HT-29 (cell line): ENCODE measurements around the gene TRIOBP. TPM values are rescaled to one million over a fixed set of nuclear protein-coding genes. Genes with fewer than 3 reads are reported as not detected.

Experiments
- DNase-seq: peaks from one replicate; pipeline ENCODE4 v3.0.0-alpha.2; 2015; ENCODE audit warnings: low spot score
- total RNA-seq: library from RNA; depleted of rRNA; stranded (reverse); fragments of >200 nt; shearing (Covaris generic); gene quantifications from 2 replicates; pipeline ENCODE4 v1.2.3, GENCODE V29; 2014

Gene TRIOBP
- total RNA-seq, 1 experiment from 2014 or later: 91.3 TPM

DNA sequence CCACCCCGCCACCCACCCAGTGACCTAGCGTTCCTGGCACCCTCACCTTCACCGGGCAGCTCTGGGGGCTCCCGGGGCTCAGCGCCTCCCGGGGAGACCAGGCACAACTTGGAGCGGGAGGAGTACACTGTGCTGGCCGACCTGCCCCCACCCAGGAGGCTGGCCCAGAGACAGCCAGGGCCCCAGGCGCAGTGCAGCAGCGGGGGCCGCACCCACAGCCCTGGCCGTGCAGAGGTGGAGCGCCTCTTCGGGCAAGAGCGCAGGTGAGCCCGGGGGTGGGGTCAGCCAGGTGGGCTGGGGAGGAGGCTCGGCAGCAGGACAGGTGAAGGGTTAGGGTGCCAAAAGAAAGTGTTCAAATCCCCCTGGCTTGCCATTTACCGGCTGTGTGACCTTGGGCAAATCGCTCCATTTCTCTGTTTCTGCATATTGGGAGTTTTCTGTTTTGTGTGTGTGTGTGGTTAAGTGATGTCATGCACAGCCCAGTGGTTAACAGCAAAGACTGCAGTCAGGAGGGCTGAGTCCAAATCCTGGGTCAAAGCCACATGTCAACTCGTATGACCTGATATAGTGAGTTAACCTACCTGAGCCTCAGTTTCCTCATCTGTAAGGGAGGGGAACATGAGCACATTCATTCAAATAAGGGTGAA lies 29.5 kb downstream of the TRIOBP start:
- DNase-seq: no peak

DNA sequence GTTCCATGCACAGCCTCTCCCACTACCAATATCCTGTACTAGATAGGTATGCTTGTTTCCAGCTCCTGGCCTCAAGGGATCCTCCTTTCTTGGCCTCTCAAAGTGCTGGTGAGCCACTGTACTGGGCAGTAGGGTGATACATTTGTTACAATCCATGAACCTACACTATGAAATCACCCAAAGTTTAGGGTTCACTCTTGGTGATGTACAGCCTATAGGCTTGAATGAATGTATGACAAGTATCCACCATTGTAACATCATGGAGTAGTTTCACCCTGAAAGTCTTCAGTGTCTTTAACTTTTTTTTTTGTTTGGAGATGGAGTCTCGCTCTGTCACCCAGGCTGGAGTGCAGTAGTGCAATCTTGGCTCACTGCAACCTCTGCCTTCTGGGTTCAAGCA lies 31.8 kb downstream of the TRIOBP start:
- no peak for DNase-seq

DNA sequence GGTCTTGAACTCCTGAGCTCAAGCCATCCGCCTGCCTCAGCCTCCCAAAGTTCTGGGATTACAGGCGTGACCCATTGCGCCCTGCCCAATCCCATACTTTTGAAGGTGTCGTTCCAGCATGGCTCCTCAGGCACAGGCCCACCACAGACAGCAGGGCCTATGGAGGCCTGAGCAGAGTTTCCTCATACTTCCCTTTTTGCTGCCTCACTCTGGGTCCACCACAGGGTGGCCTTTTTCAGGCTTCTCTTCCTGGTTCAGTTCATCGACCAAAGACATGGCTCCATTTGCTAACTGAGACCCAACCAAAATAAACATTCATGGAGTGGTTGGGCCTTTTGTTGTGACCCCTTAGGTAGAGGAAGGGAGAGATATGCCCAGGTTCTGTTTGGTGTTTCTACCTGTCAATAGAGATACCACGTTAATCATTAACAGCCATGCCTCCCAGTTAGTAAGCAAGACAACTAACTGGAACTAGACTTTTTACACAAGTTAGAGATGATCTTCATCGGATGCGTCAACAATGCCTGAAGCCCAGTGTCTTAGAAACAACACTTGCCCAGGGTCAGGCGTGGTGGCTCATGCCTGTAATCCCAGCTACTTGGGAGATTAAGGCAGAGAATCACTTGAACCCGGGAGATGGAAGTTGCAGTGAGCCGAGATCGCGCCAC lies 35.1 kb downstream of the TRIOBP start:
- peak; percentile 62 for DNase-seq

DNA sequence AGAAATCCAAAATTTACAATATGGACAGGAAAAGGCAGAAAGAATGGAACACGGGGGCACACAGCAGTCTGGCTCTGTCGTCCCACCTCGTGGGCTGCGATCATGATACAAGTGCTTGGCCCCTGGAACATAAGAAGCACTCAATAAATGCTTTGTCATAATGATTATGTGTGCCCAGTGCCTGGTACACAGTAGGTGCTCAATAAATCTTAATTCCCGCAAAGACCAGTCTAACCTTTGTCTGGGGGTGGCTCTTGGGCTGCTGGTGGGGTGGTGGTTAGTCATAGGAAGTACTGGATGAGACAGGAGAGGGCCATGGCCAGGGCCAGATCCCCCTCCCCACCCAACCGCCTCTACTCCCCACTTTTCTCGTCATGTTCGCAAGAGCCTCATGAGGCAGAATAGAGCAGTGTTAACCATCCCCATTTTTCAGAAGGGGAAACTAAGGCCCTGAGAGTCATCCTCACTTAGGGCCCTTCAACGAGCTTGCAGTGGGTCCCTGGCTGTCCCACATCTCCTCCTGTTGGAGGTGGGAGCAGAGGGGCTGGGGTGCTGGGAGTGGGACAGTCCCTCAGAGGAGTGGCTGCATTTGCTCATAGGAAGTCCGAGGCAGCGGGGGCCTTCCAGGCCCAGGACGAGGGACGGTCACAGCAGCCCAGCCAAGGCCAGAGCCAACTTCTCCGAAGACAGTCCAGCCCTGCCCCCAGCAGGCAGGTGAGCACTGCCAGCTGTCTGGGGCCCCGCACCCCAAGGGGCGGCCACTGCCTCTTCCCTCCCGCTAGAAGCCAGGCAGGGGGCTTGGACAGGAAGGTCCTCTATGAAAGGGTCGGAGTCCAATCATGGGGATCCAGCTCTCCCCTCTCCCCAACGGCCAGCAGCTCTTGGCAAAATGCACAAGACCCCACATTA lies 36.1 kb downstream of the TRIOBP start:
- DNase-seq: no peak

DNA sequence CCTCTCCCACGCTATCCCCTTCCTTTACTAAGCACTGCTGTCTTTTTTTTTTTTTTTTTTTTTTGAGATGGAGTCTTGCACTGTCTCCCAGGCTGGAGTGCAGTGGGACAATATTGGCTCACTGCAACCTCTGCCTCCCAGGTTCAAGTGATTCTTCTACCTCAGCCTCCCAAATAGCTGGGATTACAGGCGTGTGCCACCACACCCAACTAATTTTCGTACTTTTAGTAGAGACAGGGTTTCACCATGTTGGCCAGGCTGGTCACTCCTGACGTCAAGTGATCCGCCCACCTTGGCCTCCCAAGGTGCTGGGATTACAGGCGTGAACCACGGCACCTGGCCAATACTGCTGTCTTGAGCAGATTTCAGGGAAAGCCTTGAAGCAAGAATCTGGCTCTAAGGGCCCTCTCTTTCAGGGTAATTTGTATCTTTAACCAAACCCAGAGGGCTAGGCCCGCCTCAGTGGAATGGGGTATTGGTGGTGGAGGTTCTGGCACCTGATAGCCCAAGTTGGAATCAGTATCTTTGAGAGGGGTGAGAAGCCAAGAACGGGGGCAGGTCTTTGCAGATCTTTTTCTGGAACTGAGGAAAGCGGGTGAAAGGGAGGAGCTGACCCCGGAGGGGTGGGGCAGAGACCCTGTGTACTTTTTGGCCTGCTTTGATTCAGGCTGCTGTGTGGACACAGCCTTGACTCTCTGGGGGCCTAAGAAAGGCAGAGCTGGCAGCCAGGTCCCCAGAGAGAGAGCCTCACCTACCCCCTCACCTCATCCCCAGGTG lies 37.0 kb downstream of the TRIOBP start:
- no peak for DNase-seq

DNA sequence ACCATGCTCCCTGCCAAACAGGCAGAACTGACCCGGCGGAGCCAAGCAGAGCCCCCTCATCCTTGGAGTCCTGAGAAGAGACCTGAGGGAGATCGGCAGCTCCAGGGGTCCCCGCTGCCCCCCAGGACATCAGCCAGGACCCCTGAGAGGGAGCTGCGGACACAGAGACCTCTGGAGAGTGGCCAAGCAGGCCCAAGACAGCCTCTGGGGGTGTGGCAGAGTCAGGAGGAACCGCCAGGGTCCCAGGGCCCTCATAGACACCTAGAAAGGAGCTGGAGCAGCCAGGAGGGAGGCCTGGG lies 37.5 kb downstream of the TRIOBP start:
- DNase-seq: no peak

DNA sequence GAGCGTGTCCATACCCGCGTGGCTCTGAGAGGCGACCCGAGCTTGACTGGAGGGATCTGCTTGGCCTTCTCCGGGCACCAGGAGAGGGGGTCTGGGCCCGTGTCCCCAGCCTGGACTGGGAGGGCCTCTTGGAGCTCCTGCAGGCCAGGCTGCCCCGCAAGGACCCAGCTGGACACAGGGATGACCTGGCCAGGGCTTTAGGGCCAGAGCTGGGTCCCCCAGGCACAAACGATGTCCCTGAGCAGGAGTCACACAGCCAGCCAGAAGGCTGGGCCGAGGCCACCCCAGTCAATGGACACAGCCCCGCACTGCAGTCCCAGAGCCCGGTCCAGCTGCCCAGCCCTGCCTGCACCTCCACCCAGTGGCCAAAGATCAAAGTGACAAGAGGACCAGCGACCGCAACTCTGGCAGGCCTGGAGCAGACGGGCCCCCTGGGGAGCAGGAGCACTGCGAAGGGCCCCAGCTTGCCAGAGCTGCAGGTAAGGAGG lies 38.2 kb downstream of the TRIOBP start:
- peak; percentile 64 for DNase-seq

DNA sequence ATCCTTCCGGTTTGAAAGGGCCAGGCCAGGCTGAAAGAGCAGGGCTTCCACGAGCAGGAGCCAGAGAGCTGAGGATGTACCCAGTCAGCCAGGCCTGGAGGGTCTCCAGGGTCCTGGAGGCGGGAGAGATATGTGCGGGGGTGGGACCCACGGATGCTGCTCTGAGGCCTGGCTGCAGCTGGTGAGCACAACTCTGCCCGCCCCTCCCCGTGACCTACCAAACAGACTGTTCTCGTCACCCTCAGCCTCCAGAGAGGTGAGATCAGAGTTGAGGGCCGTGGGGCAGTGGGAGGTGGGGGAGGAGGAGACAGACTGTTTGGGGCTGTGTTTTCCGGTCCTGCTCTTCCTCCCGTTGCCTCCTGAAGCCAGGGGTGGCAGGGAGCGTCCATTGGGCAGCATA lies 42.2 kb downstream of the TRIOBP start:
- no peak for DNase-seq

DNA sequence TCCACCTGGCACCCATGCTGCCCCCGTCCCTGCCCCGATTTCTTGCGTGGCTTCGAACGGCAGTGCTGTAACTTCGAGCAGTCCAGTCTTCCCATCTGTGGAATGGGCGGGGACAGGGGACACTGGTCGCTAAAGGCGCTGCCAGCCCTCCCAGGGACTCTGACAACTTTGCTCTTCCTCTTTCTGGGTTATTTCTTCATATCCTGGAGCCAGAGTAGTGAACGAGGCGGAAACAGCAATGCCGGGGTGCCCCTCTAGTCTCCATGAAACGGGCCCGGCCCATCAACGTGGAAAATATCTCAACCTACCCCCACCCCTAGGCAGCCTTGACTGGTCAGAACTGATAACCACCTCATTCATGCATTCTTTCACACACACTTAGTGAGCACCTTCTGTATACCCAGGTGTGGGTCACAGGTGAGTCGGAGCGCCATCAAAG lies 42.8 kb downstream of the TRIOBP start:
- no peak for DNase-seq

DNA sequence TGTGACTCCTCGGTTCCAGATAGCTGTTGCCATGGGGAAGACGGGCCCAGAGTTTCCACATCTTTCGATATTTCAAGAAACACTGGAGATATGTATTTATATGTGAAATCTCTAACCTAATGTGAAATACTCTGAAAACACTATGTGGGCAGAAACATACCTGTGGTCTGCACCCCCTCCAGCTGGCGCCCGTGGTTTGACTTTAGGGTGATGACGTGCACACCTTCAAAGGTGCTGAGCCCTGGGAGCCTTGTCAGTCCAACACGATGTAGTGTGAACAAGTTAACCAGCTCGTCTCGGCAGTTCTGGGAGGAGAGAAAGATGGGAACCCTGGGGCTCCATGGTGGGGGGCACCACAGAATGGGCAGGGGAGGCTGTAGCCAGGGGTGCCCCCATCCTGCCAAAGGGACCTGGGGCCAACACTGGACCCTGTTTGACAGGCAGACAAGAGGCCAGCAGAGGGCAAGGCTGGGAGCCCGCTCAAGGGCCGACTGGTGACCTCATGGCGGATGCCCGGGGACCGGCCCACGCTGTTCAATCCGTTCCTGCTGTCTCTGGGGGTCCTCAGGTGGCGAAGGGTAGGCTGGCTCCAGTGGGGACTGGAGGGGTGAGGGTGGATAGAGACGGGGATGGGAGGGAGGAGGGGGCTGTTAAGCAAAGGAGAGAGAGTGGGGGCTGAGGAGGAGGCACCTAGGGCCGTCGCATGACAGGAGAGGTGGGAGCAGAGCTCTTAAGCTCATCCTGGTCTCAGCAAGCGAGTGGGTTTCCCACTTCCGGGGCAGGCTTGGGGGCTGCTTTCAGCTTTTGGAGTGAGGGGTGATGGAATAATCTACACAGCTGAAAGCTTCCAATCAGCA lies 43.8 kb downstream of the TRIOBP start:
- DNase-seq: no peak

DNA sequence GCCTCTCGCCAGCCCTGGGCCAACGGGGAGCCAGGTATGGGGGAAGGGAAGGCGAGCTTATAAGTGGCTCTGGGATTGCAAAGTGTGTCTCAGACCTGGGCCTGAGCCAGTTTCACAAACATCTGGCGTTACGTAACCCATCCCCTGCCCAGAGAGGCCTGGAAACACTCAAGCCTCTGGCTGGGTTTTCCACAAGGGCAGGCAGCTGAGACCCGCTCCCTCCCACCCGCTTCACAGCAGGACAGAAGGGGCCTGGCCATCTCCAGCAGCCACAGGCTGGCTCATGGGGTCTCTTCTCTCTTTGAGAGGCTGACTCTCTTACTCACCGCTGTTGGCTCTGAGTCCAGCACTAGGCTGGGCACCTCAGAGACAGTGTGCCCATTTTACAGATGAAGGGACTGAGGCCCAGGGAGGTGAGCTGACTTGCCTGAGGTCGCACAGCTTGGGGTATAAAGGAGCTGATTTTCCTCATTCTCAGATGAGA lies 44.5 kb downstream of the TRIOBP start:
- peak; percentile 50 for DNase-seq

DNA sequence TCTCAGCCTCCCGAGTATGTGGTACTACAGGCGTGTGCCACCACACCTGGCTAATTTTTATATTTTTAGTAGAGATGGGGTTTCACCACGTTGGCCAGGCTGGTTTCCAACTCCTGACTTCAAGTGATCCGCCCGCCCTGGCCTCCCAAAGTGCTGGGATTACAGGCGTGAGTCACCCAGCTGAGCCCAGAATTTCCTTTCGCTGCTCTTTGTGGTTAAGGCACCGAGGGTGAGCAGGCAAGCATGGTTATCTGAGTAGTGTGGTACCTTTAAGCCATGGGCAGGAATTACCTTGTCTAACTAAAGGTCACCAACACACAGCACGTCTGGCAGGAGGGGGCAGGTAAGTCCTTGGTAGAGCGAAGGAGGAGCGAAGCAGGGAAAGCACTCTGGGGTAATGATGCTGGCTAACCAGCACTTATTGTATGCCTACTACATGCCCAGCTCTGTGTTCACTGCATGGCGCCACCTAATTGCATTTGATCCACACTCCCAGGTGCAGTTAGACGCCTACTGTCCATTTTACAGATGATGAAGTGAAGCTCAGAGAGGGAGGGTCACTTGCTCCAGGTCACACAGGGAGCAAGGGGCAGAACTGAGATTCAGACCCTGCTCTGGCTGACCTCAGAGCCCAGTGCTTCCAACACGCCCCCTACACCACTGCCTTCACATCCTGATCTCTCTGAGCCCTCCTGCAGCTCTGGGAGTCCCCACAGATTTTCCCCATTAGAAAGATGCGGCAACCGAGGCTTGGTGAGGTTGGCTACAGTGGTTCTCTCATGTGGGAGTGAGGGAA lies 45.7 kb downstream of the TRIOBP start:
- DNase-seq: peak; percentile 67

DNA sequence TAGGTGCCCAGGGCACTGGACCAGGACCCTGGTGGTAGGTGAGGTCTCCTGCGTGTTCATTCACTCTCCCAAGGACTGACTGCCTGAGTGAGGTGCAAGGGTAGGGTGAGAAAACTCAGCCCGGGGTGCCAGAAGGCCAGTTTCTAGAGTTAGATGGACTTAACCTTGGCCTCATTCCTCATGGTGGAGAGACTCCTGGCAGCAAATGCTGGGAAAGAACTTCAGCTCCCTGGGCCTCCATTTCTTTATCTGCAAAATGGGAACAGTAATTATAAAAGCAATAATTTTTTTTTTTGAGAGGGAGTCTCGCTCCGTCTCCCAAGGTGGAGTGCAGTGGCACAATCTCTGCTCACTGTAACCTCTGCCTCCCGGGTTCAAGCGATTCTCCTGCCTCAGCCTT lies 47.7 kb downstream of the TRIOBP start:
- no peak for DNase-seq

DNA sequence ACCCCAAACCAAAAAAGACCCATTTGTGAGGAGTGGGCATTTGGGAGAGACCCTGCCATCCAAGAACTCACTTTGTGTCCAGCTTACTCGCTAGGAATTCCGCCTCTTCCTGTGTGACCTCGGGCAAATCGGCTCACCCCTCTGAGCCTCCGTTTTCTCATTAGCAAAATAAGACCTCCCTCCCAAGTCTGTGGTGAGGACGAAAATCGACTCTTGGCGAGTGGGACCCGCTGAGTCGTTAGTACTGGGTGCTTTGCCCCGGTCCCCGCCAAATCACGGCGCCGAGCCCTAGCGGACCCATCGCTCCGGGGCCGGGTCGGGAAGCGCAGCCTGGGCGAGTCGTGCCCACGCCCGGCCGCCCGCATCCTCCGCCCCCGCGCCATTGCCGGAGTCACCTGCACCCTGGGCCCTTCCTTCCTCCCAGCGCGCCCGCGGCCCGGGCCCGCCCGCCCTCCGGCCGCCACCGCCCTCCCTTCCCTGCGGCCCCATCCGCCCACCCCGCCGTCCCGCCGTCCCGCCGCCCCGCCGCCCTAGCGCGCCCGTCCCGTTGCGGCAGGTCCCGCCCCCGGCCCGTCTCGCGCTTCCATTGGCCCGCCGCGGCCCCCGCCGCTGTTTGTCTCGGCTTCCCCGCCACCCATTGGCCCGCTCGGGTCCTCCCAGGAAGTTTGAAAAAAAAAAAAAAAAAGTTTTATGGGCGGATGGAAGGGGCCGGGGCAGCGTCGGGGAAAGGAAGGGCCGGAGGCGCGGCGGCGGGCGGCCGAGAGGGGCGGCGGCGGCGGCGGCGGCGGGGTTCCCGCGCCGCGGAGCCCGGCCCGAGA lies 48.9 kb downstream of the TRIOBP start:
- peak; percentile 83 for DNase-seq

DNA sequence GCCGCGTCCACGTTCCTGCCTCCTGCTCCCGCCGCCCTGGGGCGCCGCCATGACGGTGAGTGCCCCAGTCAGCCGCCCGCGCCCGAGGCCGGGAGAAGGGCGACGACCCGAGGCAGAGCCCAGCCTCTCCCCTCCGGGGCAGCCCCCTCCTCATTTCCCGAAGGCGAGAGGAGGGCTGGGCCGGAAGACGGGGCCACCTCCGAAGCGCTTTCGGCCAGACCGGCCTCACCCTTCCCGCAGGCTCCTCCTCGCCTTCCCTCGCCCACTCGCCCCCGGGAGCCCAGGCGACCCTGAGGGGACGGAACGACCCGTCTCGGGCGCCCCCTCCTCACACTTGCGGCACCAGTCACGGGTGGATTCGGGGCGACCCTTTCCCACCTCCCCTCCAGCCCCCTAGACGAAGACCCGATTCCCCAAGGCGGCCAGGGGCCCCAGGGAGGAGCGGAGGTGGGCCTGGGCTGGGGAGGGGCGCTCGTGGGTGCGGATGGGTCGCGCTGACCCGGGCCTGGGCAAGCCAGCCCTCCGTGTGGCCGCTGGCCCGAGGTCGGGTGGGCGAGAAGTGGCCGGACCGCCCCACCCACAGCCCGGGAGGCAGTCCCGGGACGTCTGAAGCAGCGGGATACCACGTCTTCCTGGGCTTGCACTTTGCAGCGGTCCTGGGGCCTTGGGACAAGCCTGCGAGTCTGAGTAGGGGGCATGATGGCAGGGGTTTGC lies 49.7 kb downstream of the TRIOBP start:
- DNase-seq: no peak

DNA sequence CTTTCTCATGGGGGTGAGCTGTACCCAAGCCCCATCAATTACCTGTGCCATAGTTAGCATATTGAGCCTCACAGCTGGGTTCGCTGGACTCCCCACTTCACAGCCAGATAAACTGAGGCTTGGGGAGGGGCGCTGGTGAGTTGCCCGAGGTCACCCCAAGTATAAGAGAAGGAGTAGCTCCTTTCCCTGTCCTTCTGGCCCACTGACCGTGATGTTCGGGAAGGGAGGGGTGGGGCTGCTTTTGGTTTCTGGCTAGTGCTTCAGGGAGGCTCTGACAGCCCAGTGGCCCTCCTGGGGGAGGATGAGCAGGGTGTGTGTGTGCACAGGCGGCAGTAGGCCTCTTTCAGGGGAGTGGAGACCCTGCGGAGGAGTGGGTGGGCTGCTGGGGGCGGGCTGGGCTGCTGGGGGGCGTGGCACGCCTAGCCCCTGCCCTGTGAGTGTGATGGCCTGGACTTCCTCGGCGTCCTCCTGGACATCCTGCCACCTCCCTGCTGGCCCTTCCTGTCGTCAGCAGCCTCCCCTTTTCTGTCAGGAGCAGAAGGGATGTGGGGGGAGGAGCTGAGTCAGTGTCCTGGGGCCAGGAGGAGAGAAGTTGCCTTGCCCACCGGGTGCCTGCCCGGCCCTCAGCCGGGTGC lies 50.3 kb downstream of the TRIOBP start:
- no peak for DNase-seq

DNA sequence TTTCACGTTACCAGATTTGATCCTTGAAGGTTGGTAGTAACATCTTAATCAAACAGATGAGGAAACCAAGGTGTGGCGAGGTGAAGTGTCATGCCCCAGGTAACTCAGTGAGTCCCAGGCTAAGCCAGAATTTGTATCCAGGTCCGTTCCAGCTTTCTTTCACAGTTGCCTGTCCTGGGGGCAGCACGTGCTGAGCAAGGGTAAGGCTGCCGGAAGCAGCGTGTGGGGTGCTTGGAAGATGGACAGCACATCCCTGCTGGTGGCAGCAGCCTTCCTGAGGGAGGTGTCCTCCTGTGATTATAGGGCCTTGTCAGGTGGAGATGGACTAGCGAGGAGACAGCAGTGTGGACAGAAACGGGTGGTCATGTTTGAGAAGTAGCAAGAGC lies 50.9 kb downstream of the TRIOBP start:
- no peak for DNase-seq

DNA sequence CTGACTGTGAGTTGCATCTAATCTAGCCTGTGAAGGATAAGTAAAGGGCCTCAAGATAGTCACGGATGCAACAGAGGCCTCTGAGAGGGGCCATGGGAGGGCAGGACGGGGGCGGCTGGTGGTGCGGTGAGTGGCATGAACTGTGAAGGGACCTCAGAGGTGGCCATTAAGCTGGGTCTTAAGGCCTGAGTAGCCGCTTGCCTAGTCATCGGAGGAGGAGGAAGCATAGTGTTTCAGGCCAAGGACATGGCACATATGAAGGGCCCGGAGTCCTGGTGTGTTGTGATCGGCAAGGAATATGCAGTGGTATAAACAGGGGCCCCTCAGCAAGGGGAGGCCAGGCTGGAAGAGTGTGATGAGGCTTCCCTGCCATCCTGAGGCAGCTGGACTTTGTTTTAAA lies 51.8 kb downstream of the TRIOBP start:
- DNase-seq: no peak
